HUES48 (cell line): Measurements from ENCODE around the gene SSTR3.
"Not testable (repeated sequence)": the region's sequence is repeated elsewhere in the genome, so short reads cannot be mapped to it uniquely, and the experiment has no call there.

Source experiments
- H3K27ac ChIP-seq: one replicate; pipeline ENCODE4 v1.7.0; 2013; ENCODE audit warnings: low read depth, low read length, inconsistent platforms
- H3K27me3 ChIP-seq: 2 replicates; pipeline ENCODE4 v1.6.1; 2013; ENCODE audit warnings: mild to moderate bottlenecking, low read length; ENCODE audit not compliant: control insufficient read depth, insufficient read depth
- H3K36me3 ChIP-seq: 2 replicates; pipeline ENCODE4 v1.6.1; 2013; ENCODE audit warnings: low read length; ENCODE audit not compliant: control insufficient read depth, insufficient read depth
- H3K4me1 ChIP-seq: 2 replicates; pipeline ENCODE4 v1.6.1; 2013; ENCODE audit warnings: mild to moderate bottlenecking, low read length; ENCODE audit not compliant: control insufficient read depth, insufficient read depth
- H3K4me3 ChIP-seq: 2 replicates; pipeline ENCODE4 v1.5.1; 2013; ENCODE audit warnings: mild to moderate bottlenecking, low read depth, low read length
- H3K9ac ChIP-seq: 2 replicates; pipeline ENCODE4 v1.6.1; 2013; ENCODE audit warnings: mild to moderate bottlenecking, low read depth, low read length, moderate library complexity
- H3K9me3 ChIP-seq: 2 replicates; pipeline ENCODE4 v1.6.1; 2013; ENCODE audit warnings: low read length; ENCODE audit not compliant: control insufficient read depth, insufficient read depth

SSTR3 gene

GRCh38 chr22:37206841-37207821 lies 5.1 kb downstream of the SSTR3 start:
- Histone ChIP-seq H3K27me3 (no peaks in the 10 kb centered on the region), H3K9ac (no peak overlapping the region), H3K4me3 (no peak overlapping the region), H3K4me1 (no peaks in the 10 kb centered on the region), H3K9me3 (no peaks in the 10 kb centered on the region), H3K36me3 (no peaks in the 10 kb centered on the region), H3K27ac (no peak overlapping the region)

GRCh38 chr22:37206118-37206840 lies 6.0 kb downstream of the SSTR3 start:
- no peaks in the 10 kb centered on the region for H3K27me3 ChIP-seq

GRCh38 chr22:37205046-37205445 lies 7.2 kb downstream of the SSTR3 start:
- no peaks in the 10 kb centered on the region for H3K27me3 ChIP-seq
- no peak overlapping the region for H3K9ac ChIP-seq
- no peaks in the 10 kb centered on the region for H3K9me3 ChIP-seq
- no peak overlapping the region for H3K4me3 ChIP-seq
- no peaks in the 10 kb centered on the region for H3K36me3 ChIP-seq
- H3K27ac ChIP-seq = no peak overlapping the region
- no peaks in the 10 kb centered on the region for H3K4me1 ChIP-seq

More at GRCh38 chr22:37206118-37206840, 6.0 kb downstream of the SSTR3 start:
- no peak overlapping the region for H3K9ac ChIP-seq
- H3K36me3 ChIP-seq = no peaks in the 10 kb centered on the region
- no peaks in the 10 kb centered on the region for H3K9me3 ChIP-seq
- no peaks in the 10 kb centered on the region for H3K4me1 ChIP-seq
- no peak overlapping the region for H3K4me3 ChIP-seq
- H3K27ac ChIP-seq = no peak overlapping the region

- H3K4me1 ChIP-seq = no peaks in the 10 kb centered on the region
- no peaks in the 10 kb centered on the region for H3K27me3 ChIP-seq
- H3K9me3 ChIP-seq = no peaks in the 10 kb centered on the region
Observed at GRCh38 chr22:37204045-37204655, 8.1 kb downstream of the SSTR3 start.

GRCh38 chr22:37203354-37204044 lies 8.8 kb downstream of the SSTR3 start:
- Histone ChIP-seq H3K27ac (no peak overlapping the region), H3K36me3 (no peaks in the 10 kb centered on the region), H3K9ac (no peak overlapping the region), H3K4me3 (no peak overlapping the region), H3K4me1 (no peaks in the 10 kb centered on the region), H3K27me3 (no peaks in the 10 kb centered on the region), H3K9me3 (no peaks in the 10 kb centered on the region)

More at GRCh38 chr22:37204045-37204655, 8.1 kb downstream of the SSTR3 start:
- H3K9ac ChIP-seq = no peak overlapping the region
- H3K4me3 ChIP-seq = no peak overlapping the region
- H3K36me3 ChIP-seq = no peaks in the 10 kb centered on the region
- no peak overlapping the region for H3K27ac ChIP-seq

- Histone ChIP-seq H3K4me3 (no peak overlapping the region), H3K9me3 (no peaks in the 10 kb centered on the region), H3K9ac (no peak overlapping the region), H3K4me1 (peaks cover 3% of the 10 kb centered on the region; the same call in 1 of the 2 replicates), H3K36me3 (no peaks in the 10 kb centered on the region), H3K27ac (no peak overlapping the region), H3K27me3 (no peaks in the 10 kb centered on the region)
Observed at GRCh38 chr22:37202716-37203115, 9.6 kb downstream of the SSTR3 start.

- Histone ChIP-seq H3K27me3 (no peaks in the 10 kb centered on the region), H3K4me1 (peaks cover 3% of the 10 kb centered on the region; the same call in 1 of the 2 replicates), H3K9ac (no peak overlapping the region), H3K36me3 (no peaks in the 10 kb centered on the region), H3K4me3 (no peak overlapping the region), H3K9me3 (no peaks in the 10 kb centered on the region), H3K27ac (no peak overlapping the region)
Observed at GRCh38 chr22:37202001-37202555, 10.2 kb downstream of the SSTR3 start.

GRCh38 chr22:37201443-37201820 lies 10.8 kb downstream of the SSTR3 start:
- not testable (repeated sequence) for H3K4me3 ChIP-seq, H3K36me3 ChIP-seq, H3K9me3 ChIP-seq, H3K9ac ChIP-seq, H3K4me1 ChIP-seq, H3K27ac ChIP-seq, H3K27me3 ChIP-seq

GRCh38 chr22:37199760-37200108 lies 12.5 kb downstream of the SSTR3 start:
- no peaks in the 10 kb centered on the region for H3K27me3 ChIP-seq
- H3K4me1 ChIP-seq = peaks cover 3% of the 10 kb centered on the region; the same call in 1 of the 2 replicates
- H3K27ac ChIP-seq = no peak overlapping the region
- no peak overlapping the region for H3K9ac ChIP-seq
- no peaks in the 10 kb centered on the region for H3K9me3 ChIP-seq
- no peak overlapping the region for H3K4me3 ChIP-seq
- no peaks in the 10 kb centered on the region for H3K36me3 ChIP-seq

GRCh38 chr22:37199103-37199759 lies 13.0 kb downstream of the SSTR3 start:
- H3K9ac ChIP-seq = peak overlapping the region; percentile 71
- H3K4me1 ChIP-seq = peaks cover 3% of the 10 kb centered on the region; the same call in 1 of the 2 replicates
- H3K9me3 ChIP-seq = no peaks in the 10 kb centered on the region
- peak overlapping the region; percentile 79 for H3K27ac ChIP-seq
- no peaks in the 10 kb centered on the region for H3K27me3 ChIP-seq
- peak overlapping the region; percentile 84 for H3K4me3 ChIP-seq
- H3K36me3 ChIP-seq = no peaks in the 10 kb centered on the region
